ENCODE data around the gene MAOA.
"Not testable (repeated sequence)": the region's sequence is repeated elsewhere in the genome, so short reads cannot be mapped to it uniquely, and the experiment has no call there.

The MAOA gene

GRCh38 chrX:43663173-43663572 lies 7.1 kb downstream of the MAOA start:
- no peak for DNase-seq (ENCODE audit: low read depth)

GRCh38 chrX:43664258-43664657 lies 8.2 kb downstream of the MAOA start:
- no peak for DNase-seq (ENCODE audit: low read depth)

GRCh38 chrX:43664708-43665107 lies 8.6 kb downstream of the MAOA start:
- DNase-seq (ENCODE audit: low read depth): no peak

- no peak for DNase-seq (ENCODE audit: low read depth)
Observed at GRCh38 chrX:43666311-43666912, 10.3 kb downstream of the MAOA start.

GRCh38 chrX:43675965-43676628 lies 20.0 kb downstream of the MAOA start:
- not testable (repeated sequence) for DNase-seq (ENCODE audit: low read depth)

GRCh38 chrX:43676971-43677572 lies 21.0 kb downstream of the MAOA start:
- DNase-seq (ENCODE audit: low read depth): no peak

- no peak for DNase-seq (ENCODE audit: low read depth)
Observed at GRCh38 chrX:43677993-43678392, 21.9 kb downstream of the MAOA start.

- no peak for DNase-seq (ENCODE audit: low read depth)
Observed at GRCh38 chrX:43679058-43679457, 23.0 kb downstream of the MAOA start.

- no peak for DNase-seq (ENCODE audit: low read depth)
Observed at GRCh38 chrX:43679778-43680177, 23.7 kb downstream of the MAOA start.

GRCh38 chrX:43682726-43683125 lies 26.6 kb downstream of the MAOA start:
- no peak for DNase-seq (ENCODE audit: low read depth)

- no peak for DNase-seq (ENCODE audit: low read depth)
Observed at GRCh38 chrX:43685221-43685620, 29.1 kb downstream of the MAOA start.

GRCh38 chrX:43688586-43688985 lies 32.5 kb downstream of the MAOA start:
- DNase-seq (ENCODE audit: low read depth): no peak

GRCh38 chrX:43693602-43694406 lies 37.7 kb downstream of the MAOA start:
- no peak for DNase-seq (ENCODE audit: low read depth)

- no peak for DNase-seq (ENCODE audit: low read depth)
Observed at GRCh38 chrX:43699475-43699874, 43.4 kb downstream of the MAOA start.

GRCh38 chrX:43702079-43702524 lies 46.0 kb downstream of the MAOA start:
- no peak for DNase-seq (ENCODE audit: low read depth)

GRCh38 chrX:43702660-43703059 lies 46.6 kb downstream of the MAOA start:
- no peak for DNase-seq (ENCODE audit: low read depth)

- no peak for DNase-seq (ENCODE audit: low read depth)
Observed at GRCh38 chrX:43703211-43703791, 47.2 kb downstream of the MAOA start.

- DNase-seq (ENCODE audit: low read depth): no peak
Observed at GRCh38 chrX:43706786-43707370, 50.8 kb downstream of the MAOA start.

- DNase-seq (ENCODE audit: low read depth): no peak
Observed at GRCh38 chrX:43707812-43708548, 51.9 kb downstream of the MAOA start.

- no peak for DNase-seq (ENCODE audit: low read depth)
Observed at GRCh38 chrX:43716144-43716543, 60.0 kb downstream of the MAOA start.

GRCh38 chrX:43716696-43717095 lies 60.6 kb downstream of the MAOA start:
- DNase-seq (ENCODE audit: low read depth): no peak

Data from stimulated activated CD4-positive, alpha-beta T cell treated with anti-CD3 and anti-CD28 coated beads, Interleukin-2, amount 100 ng/mL, for 4 hours (primary cell).